Naive thymus-derived CD8-positive, alpha-beta T cell (primary cell): ENCODE results near the gene VTI1B. TPM values are rescaled to one million over a fixed set of nuclear protein-coding genes. Genes with fewer than 3 reads are reported as not detected.

Experiments
- polyA plus RNA-seq, 3 donors: library from polyadenylated mRNA; unstranded; fragments of 300-500 nt; fragmentation: Illumina TruSeq; gene quantifications; one replicate each; pipeline ENCODE4 v1.2.3, GENCODE V29; 2021
- total RNA-seq, 8 experiments: library from RNA in 2 of 8; stranded (reverse) in 2 of 8; gene quantifications; one replicate each; pipeline ENCODE4 v1.2.3 and lab custom pipeline; 2021 to 2026

The VTI1B gene
- total and polyA plus RNA-seq, 5 experiments from 2014 or later = 64.4 to 87.9 (median 74.2) TPM

Other genes starting within 250 kb of the VTI1B start
- gene TMEM229B, start 185.9 kb downstream of the VTI1B start, total RNA-seq = 10 to 100 TPM; 22.5 to 25.6 TPM
- gene TMEM229B, start 185.9 kb downstream of the VTI1B start, polyA plus RNA-seq = 10 to 100 TPM; 17.2 to 27.5 (median 17.3) TPM
- gene PLEKHH1, start 141.3 kb downstream of the VTI1B start, total RNA-seq = 1 to 10 TPM; 1.0 to 1.4 TPM
- under 1 TPM in 2 of 3 donors, not detected in 1; 0.06 to 0.07 TPM for gene PLEKHH1, start 141.3 kb downstream of the VTI1B start, polyA plus RNA-seq
- 10 to 100 TPM; 32.1 to 37.5 TPM for gene PIGH, start 74.4 kb downstream of the VTI1B start, total RNA-seq
- gene PIGH, start 74.4 kb downstream of the VTI1B start, polyA plus RNA-seq = 10 to 100 TPM; 24.6 to 44.5 (median 35.3) TPM
- gene ARG2, start 54.7 kb downstream of the VTI1B start, total RNA-seq = 1 to 10 TPM in 1 of 2 experiments, under 1 TPM in 1; 0.78 to 1.1 TPM
- gene ARG2, start 54.7 kb downstream of the VTI1B start, polyA plus RNA-seq = under 1 TPM in 2 of 3 donors, not detected in 1; 0.32 to 0.88 TPM
- 10 to 100 TPM; 43.5 to 43.7 TPM for gene RDH11, start 21.1 kb upstream of the VTI1B start, total RNA-seq
- 10 to 100 TPM; 74.7 to 87.6 (median 79.3) TPM for gene RDH11, start 21.1 kb upstream of the VTI1B start, polyA plus RNA-seq
- gene RDH12, start 27.3 kb upstream of the VTI1B start, total RNA-seq = not detected
- not detected for gene RDH12, start 27.3 kb upstream of the VTI1B start, polyA plus RNA-seq
- gene ZFYVE26, start 142.0 kb upstream of the VTI1B start, total RNA-seq = 10 to 100 TPM; 38.1 to 40.5 TPM
- gene ZFYVE26, start 142.0 kb upstream of the VTI1B start, polyA plus RNA-seq = 1 to 10 TPM; 2.7 to 3.7 (median 3.6) TPM
- gene RAD51B, start 145.1 kb upstream of the VTI1B start, total RNA-seq = 10 to 100 TPM; 27.6 to 30.0 TPM
- gene RAD51B, start 145.1 kb upstream of the VTI1B start, polyA plus RNA-seq = 10 to 100 TPM; 15.1 to 26.4 (median 18.9) TPM